DMS53 treated with DMSO at 0.1 percent for 48 hours (cell line): Measurements from ENCODE around the gene CYTH3.

Experiments
- DNase-seq: peaks from one replicate; lab custom pipeline; 2025; ENCODE audit not compliant: unreplicated experiment; lab: John Stamatoyannopoulos, UW

CYTH3 gene

GRCh38 chr7:6258440-6259182 lies 13.8 kb downstream of the CYTH3 start:
- no peak for DNase-seq

GRCh38 chr7:6257675-6258074 lies 14.7 kb downstream of the CYTH3 start:
- no peak for DNase-seq

GRCh38 chr7:6256677-6257535 lies 15.5 kb downstream of the CYTH3 start:
- no peak for DNase-seq

GRCh38 chr7:6256109-6256483 lies 16.3 kb downstream of the CYTH3 start:
- no peak for DNase-seq

- no peak for DNase-seq
These were observed 17.6 kb downstream of the CYTH3 start for GRCh38 chr7:6254866-6255265.

GRCh38 chr7:6252748-6253147 lies 19.7 kb downstream of the CYTH3 start:
- DNase-seq, result no peak

GRCh38 chr7:6252341-6252746 lies 20.1 kb downstream of the CYTH3 start:
- no peak for DNase-seq

- DNase-seq, result no peak
These were observed 20.8 kb downstream of the CYTH3 start for GRCh38 chr7:6251653-6252052.

- DNase-seq, result no peak
These were observed 22.0 kb downstream of the CYTH3 start for GRCh38 chr7:6250364-6250833.

- no peak for DNase-seq
These were observed 23.4 kb downstream of the CYTH3 start for GRCh38 chr7:6249043-6249442.

GRCh38 chr7:6248581-6248980 lies 23.8 kb downstream of the CYTH3 start:
- DNase-seq, result no peak

- no peak for DNase-seq
These were observed 26.0 kb downstream of the CYTH3 start for GRCh38 chr7:6246251-6246917.

- DNase-seq, result no peak
These were observed 28.4 kb downstream of the CYTH3 start for GRCh38 chr7:6244021-6244420.

GRCh38 chr7:6243168-6243567 lies 29.3 kb downstream of the CYTH3 start:
- DNase-seq, result no peak

- no peak for DNase-seq
These were observed 29.9 kb downstream of the CYTH3 start for GRCh38 chr7:6242561-6242960.

- DNase-seq, result no peak
These were observed 30.8 kb downstream of the CYTH3 start for GRCh38 chr7:6241607-6241973.

- peak; percentile 79 for DNase-seq
These were observed 34.0 kb downstream of the CYTH3 start for GRCh38 chr7:6238309-6238925.

GRCh38 chr7:6237730-6238129 lies 34.7 kb downstream of the CYTH3 start:
- no peak for DNase-seq

GRCh38 chr7:6237011-6237410 lies 35.4 kb downstream of the CYTH3 start:
- DNase-seq, result no peak

- no peak for DNase-seq
These were observed 37.2 kb downstream of the CYTH3 start for GRCh38 chr7:6235029-6235871.
